ENCODE measurements around the gene PIK3R5.

DNA sequence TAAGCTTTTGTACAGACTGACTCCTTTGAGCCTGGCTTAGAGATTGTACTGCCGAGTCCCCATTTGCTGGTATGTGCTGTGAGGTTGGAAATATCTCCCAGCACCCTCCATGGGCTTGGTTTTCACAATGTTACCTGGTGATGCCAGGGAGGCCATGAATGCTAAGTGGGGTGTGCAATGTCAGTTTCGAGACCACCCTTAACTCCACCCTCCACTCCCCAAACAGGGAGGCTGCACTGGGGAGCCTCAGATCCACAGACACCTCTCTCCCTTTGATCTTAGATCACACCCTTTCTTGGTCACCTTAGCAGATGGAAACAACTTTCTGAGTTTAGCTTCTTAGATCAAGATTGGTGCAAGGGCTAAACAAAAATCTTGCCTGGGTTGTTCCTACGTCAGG is 69.4 kb downstream of the PIK3R5 start:
- TF ChIP-seq, protein P1, sequence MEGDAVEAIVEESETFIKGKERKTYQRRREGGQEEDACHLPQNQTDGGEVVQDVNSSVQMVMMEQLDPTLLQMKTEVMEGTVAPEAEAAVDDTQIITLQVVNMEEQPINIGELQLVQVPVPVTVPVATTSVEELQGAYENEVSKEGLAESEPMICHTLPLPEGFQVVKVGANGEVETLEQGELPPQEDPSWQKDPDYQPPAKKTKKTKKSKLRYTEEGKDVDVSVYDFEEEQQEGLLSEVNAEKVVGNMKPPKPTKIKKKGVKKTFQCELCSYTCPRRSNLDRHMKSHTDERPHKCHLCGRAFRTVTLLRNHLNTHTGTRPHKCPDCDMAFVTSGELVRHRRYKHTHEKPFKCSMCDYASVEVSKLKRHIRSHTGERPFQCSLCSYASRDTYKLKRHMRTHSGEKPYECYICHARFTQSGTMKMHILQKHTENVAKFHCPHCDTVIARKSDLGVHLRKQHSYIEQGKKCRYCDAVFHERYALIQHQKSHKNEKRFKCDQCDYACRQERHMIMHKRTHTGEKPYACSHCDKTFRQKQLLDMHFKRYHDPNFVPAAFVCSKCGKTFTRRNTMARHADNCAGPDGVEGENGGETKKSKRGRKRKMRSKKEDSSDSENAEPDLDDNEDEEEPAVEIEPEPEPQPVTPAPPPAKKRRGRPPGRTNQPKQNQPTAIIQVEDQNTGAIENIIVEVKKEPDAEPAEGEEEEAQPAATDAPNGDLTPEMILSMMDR (IDR thresholded peaks at IDR 0.05; ENCODE audit: insufficient read depth, low read length, poor library complexity, severe bottlenecking) = no peak
- TF ChIP-seq EZH2phosphoT487 (conservative IDR thresholded peaks at IDR 0.05; ENCODE audit: low read length) = no peak

All from SU-DHL-6 (cell line).